Cardiac muscle cell (in vitro differentiated cells and primary cell): ENCODE data around the gene DLGAP4. TPM values are rescaled to one million over a fixed set of nuclear protein-coding genes. Genes with fewer than 3 reads are reported as not detected.

Experiments used
- DNase-seq, 2 donors: peaks; one replicate each; pipeline versions ENCODE4 v3.0.0 to v3.0.0-alpha.2; 2010 to 2017; ENCODE audit warnings: low read depth in 1 of 2, low spot score in 1 of 2
- H3K27ac ChIP-seq: fragments of 200-600 bp; sonication (generic); 2 replicates; pipeline ENCODE4 v1.5.1; 2016
- H3K27me3 ChIP-seq: fragments of 200-600 bp; sonication (generic); 2 replicates; pipeline ENCODE4 v1.6.0; 2016; ENCODE audit warnings: control low read depth
- H3K36me3 ChIP-seq: fragments of 200-600 bp; sonication (generic); 2 replicates; pipeline ENCODE4 v1.5.1; 2016; ENCODE audit warnings: control low read depth
- H3K4me1 ChIP-seq: fragments of 200-600 bp; sonication (generic); 2 replicates; pipeline ENCODE4 v1.8.1; 2017; ENCODE audit warnings: low read depth, mild to moderate bottlenecking, mixed run types
- H3K4me3 ChIP-seq: fragments of 200-600 bp; sonication (generic); 2 replicates; pipeline ENCODE4 v1.5.1; 2016; ENCODE audit warnings: mild to moderate bottlenecking
- H3K9me3 ChIP-seq: fragments of 200-600 bp; sonication (generic); 2 replicates; pipeline ENCODE4 v1.5.1; 2017; ENCODE audit warnings: low read depth, mild to moderate bottlenecking, control low read depth
- polyA plus RNA-seq: library from polyadenylated mRNA; unstranded; fragments of >200 nt; fragmentation: Nextera tagmentation; extraction: Ambion mirVana; gene quantifications from 2 replicates; pipeline ENCODE4 v1.2.1, GENCODE V29; 2016
- total RNA-seq: library from RNA; depleted of rRNA; stranded (reverse); fragments of >200 nt; gene quantifications from 2 replicates; pipeline ENCODE4 v1.2.3, GENCODE V29; 2016
- TF ChIP-seq, protein P1 (sequence below): IDR thresholded peaks from 2 replicates; pipeline ENCODE4 v1.5.1; 2012; ENCODE audit warnings: low read depth, mild to moderate bottlenecking, low read length

DLGAP4 gene
- total and polyA plus RNA-seq, 2 experiments from 2014 or later: 45.7 to 51.6 TPM

DNA sequence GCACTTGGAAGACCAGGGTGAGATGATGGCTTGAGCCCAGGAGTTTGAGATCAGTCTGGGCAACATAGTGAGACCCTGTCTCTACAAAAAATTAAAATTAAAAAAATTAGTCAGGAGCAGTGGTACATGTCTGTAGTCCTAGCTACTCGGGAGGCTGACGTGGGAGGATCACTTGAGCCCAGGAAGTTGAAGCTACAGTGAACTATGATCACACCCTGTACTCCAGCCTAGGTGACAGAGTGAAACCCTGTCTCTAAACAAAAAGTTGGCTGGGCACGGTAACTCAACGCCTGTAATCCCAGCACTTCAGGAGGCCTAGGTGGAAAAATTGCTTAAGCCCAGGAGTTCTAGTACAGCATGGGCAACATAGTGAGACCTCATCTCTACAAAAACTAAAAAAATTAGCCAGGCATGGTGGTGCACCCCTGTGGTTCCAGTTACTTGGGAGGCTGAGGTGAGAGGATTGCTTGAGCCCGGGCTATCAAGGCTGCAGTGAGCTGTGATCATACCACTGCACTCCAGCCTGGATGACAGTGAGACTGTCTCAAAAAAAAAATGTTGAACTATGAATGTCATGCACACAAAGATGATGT is 174.4 kb downstream of the DLGAP4 start:
- no peaks in the 10 kb centered on the region for H3K27me3 ChIP-seq
- peaks cover 16% of the 10 kb centered on the region for H3K4me1 ChIP-seq
- no peak overlapping the region for H3K4me3 ChIP-seq
- no peak overlapping the region for H3K27ac ChIP-seq
- H3K9me3 ChIP-seq: no peaks in the 10 kb centered on the region
- no peaks in the 10 kb centered on the region for H3K36me3 ChIP-seq
- DNase-seq: no peak
- TF ChIP-seq, protein P1, sequence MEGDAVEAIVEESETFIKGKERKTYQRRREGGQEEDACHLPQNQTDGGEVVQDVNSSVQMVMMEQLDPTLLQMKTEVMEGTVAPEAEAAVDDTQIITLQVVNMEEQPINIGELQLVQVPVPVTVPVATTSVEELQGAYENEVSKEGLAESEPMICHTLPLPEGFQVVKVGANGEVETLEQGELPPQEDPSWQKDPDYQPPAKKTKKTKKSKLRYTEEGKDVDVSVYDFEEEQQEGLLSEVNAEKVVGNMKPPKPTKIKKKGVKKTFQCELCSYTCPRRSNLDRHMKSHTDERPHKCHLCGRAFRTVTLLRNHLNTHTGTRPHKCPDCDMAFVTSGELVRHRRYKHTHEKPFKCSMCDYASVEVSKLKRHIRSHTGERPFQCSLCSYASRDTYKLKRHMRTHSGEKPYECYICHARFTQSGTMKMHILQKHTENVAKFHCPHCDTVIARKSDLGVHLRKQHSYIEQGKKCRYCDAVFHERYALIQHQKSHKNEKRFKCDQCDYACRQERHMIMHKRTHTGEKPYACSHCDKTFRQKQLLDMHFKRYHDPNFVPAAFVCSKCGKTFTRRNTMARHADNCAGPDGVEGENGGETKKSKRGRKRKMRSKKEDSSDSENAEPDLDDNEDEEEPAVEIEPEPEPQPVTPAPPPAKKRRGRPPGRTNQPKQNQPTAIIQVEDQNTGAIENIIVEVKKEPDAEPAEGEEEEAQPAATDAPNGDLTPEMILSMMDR: no peak

DNA sequence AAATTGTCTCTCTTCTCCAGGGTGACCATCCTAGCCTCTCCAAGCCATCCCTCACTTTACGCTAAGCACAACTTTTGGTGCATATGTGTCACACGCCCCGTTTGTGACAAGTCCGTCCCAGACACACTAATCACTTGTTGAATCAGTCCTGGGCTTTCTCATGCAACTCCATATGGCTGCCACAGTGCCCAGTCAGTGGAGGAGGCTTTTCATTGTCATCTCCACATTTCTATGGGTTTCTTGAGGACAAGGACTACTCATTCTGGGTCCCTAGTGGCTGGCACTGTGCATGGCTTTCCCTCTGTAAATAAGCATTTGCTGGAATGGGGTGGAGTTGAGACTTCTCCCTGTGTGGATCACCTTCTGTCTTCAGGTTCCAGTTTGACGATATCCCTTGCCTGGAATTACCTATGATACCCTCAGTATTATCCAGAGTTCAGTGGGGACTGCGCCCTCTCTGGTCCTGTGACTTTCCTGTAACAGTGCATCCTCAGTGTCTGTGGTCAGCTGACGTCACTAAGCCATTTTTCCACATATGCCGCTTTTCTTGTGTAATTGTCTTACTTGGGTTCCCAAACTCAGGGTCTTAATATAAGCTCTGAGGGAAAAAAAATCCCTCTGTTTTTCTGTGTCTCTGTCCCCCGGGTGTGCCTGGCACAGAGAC is 175.4 kb downstream of the DLGAP4 start:
- no peak for DNase-seq
- H3K4me1 ChIP-seq: peaks cover 23% of the 10 kb centered on the region
- no peaks in the 10 kb centered on the region for H3K27me3 ChIP-seq
- H3K27ac ChIP-seq: peak overlapping the region; percentile 89
- H3K36me3 ChIP-seq: no peaks in the 10 kb centered on the region
- no peak overlapping the region for H3K4me3 ChIP-seq
- H3K9me3 ChIP-seq: no peaks in the 10 kb centered on the region
- TF ChIP-seq, protein P1: no peak

DNA sequence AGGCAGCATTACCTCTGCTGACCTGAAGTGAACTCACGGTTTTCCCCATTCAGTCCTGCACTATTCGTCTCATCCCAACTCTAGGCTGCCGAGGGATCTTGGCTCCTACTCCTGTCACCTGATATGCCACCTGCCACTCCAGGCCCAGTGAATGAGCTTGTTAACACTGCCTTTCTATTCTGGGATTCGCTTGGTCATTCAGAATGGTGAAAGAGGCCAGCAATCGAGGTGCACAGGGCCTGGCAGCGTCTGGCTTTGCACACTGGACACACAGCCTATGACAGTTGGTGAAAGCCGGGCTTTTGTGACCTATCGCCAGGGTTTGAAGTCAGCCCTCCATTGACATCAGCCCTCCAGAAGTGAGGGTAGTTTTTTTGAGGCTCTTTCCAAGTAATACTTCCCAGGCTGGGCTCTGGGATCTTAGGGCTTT is 175.9 kb downstream of the DLGAP4 start:
- Histone ChIP-seq H3K4me1 (peaks cover 23% of the 10 kb centered on the region), H3K36me3 (no peaks in the 10 kb centered on the region), H3K27ac (peak overlapping the region; percentile 89), H3K27me3 (no peaks in the 10 kb centered on the region), H3K9me3 (no peaks in the 10 kb centered on the region), H3K4me3 (no peak overlapping the region)
- TF ChIP-seq, protein P1: no peak
- DNase-seq: peak in 1 of 2 donors; percentile 64

DNA sequence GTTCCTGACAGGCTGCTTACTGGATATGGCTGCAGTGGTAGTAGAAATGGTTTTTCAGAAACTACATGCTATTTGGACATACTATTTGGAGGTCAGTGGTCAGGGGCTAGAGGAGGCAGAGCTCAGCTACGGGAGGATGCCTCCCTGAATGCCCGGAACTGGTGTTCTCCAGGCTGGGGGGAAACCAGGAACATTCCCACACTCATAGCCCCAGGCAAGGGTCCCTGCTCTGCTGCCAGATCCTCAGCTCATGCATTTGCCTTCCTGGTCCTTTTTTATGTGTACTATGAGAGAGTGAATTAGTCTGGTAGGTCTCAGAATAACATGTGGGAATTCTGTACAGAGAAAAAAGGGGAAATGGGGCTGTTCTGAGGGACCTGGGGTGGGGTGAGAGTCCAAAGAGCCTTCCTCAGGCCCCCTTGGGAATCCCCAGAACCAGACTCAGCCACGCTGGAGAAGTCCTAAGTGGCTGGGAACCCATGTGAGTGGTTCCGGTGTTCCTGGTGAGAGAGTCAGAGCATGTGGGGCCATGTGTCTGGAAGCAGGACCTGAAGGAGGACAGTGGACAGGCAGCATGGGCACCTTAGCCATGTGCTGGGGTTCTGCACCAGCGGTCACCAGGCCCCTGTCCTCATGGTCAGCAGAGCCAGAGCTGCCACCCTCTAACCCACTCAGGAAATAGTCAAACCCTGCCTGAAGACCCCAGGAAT is 177.2 kb downstream of the DLGAP4 start:
- TF ChIP-seq, protein P1: no peak
- DNase-seq: no peak
- Histone ChIP-seq H3K27ac (peak overlapping the region; percentile 89), H3K9me3 (no peaks in the 10 kb centered on the region), H3K4me3 (no peak overlapping the region), H3K4me1 (peaks cover 23% of the 10 kb centered on the region), H3K27me3 (no peaks in the 10 kb centered on the region), H3K36me3 (no peaks in the 10 kb centered on the region)

DNA sequence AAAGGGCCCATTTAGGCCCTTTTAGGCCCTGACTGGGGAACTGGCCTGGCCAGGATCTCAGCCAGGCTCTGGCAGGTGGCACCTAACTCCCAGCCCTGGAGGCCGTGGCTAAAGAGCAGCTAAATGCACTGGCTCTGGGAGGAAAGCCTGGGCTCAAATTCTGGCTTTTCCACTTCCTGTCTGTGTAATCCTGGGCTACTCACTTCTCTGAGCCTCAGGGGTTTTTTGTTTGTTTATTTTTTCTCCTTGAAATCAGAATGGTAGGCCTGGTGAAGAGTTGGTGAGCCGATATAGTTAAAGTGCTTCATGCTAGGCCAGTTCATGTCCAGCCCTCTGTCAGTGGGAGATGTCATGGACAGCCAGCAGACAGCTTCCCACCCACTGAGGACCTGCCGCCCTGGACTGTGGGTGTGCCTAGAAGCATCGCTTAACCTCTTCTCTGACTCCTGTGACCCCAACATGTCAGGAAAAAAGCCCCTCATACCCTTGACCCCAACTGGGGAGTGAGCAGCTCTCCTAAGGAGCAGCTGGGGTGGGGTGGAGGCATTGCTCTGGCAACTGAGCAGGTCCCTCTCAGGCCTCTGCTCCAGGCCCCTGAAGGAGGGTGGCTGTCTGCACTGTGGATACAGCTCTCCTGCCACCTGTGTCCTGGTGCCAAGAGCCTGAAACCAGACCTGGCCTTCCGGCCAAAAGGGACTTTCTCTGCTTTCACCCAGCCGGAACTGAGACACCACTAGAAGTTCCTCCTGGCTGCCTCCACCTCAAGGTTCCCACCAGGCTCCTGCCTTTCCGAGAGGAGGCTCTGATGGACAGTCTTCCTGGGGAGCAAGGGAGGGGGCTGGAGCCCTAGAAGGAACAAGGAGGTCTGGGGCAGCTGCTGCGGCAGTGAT is 178.0 kb downstream of the DLGAP4 start:
- Histone ChIP-seq H3K27me3 (no peaks in the 10 kb centered on the region), H3K4me1 (peaks cover 23% of the 10 kb centered on the region), H3K36me3 (no peaks in the 10 kb centered on the region), H3K9me3 (no peaks in the 10 kb centered on the region), H3K27ac (peak overlapping the region; percentile 22), H3K4me3 (no peak overlapping the region)
- no peak for DNase-seq
- TF ChIP-seq, protein P1: no peak
